DMS 273 (cell line): ENCODE measurements around the gene CERCAM.

Experiments used
- DNase-seq: peaks from one replicate; lab custom pipeline; 2025; ENCODE audit not compliant: unreplicated experiment; lab: John Stamatoyannopoulos, UW

Gene CERCAM

DNA sequence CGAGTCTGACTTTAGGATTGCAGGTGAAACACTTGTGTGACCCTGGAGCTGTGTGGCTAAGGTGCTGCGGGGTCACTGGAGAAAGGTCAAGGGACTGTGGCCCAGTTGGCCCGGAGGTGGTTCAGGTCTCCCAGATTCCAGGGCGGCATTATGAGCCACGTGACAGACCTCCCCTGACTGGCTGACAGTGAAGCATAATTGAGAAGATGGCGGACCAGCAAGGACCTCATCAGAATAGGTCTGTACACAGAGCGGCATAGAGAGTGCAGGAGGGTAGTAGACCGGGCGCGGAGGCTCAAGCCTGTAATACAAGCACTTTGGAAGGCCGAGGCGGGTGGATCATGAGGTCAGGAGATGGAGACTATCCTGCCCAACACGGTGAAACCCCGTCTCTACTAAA is 34.3 kb downstream of the CERCAM start:
- DNase-seq: no peak

DNA sequence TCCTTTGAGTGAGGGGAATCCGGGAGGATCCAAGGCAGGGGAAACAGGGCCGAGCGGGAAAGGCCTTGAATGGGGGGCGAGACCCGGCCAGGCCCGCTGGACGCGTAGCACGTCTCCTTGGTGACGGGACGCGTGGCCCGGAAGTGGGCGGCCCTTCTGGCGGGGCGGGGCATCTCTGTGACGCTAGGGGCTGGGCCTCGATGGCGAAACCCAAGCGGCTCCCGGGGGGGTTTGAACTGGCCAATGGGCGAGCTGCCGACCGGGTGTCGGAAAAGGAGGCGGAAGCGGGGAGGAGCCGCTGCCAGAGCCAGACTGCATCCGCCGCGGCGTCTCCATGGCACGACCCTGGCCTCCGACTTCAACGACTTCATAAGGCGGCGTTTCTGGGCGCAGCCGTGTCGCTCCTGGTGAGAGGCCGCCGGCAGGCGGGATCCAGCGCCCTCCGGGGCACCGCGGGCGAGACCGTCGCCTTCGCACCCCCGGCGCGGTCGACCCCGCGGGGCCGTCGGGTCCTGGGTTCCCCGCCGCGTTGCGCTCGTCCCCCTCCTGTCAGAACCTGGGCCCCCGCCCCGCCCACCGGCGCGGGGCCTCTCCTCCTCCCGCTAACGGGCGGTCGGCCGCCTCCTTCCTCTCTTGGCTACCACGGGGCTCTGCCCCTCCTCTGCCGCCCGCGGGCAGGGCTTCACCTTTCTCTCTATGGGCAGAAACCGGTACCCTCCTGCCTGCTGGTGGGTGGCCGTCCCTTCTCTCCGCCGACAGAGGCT is 35.4 kb downstream of the CERCAM start, which contains the start of gene ODF2:
ODF2 (plus strand) TSS at position 158 of the 764 bp plus-strand sequence; CDS start at position 244, 86 bp downstream.
- peak; percentile 98 for DNase-seq

DNA sequence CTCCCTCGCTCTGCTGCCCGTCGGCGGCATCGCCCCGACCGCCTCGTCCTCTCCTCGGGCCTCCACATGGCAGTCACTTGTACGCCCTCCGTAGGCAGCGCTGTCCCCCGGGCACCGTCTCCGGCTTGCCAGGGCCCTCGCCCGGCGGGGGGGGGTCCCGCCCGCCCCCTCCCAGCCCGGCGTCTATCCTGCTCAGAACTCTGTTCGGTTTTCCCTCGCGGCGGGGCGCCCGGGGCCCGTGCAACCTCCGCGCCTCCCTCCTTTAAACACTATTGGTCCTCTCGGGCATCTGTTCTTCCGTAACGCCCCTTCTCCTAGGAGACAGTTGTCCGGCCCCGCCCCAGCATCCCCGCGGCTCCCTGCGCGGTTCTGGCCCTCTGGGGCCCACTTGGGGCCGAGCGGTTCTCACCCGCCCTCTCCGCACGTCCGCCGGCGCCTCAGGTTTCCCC is 36.0 kb downstream of the CERCAM start:
- DNase-seq: peak; percentile 86

DNA sequence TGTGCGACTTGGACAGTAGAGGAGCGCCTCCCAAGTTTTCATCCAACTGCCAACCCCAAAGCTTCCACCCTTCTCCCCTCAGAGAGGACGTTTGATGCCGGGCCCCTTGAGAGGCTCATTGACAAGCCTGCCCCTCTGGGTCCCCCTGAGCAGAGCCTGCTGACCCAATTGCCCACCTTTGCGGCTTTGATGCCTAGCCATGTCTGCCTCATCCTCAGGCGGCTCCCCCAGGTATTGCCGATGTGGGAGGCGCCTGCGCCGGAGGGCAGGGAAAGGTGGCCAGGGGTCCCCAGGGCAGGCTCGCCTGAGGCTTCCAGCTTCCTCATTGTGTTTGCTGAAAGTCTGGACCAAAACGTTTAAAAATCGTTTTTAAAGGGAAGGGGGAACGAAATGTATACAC is 36.5 kb downstream of the CERCAM start:
- DNase-seq: no peak

DNA sequence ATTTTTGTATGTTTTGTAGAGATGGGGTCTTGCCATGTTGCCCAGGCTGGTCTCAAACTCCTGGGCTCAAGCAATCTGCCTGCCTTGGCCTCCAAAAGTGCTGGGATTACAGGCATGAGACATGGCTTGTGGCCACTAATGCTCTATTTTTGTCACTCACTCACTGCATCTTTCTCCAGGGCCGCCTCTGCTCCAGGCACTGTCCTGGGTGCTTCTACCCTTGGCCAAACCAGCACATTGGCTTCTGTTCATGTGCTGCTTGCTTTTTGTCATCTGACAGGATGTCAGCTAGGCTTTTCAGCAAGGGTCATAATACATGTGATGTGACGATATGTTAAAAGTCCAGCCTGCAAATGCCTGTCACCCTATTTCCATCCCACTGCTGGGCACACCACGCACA is 38.4 kb downstream of the CERCAM start:
- no peak for DNase-seq

DNA sequence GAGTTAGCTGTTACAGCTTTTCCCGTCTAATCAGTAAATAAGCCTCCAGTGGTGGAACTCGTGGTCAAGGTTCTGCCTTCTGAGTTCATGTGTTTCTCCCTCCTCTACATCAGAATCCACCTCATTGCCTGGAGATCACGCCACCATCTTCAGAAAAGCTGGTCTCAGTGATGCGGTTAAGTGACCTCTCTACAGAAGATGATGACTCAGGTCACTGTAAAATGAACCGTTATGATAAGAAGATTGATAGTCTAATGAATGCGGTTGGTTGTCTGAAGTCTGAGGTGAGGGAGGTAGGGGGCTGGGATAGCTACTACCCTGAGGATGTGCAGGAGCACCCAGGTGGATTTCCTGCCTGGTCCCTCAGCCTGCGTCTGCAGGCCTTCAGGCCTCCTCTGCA is 48.4 kb downstream of the CERCAM start:
- DNase-seq: no peak

DNA sequence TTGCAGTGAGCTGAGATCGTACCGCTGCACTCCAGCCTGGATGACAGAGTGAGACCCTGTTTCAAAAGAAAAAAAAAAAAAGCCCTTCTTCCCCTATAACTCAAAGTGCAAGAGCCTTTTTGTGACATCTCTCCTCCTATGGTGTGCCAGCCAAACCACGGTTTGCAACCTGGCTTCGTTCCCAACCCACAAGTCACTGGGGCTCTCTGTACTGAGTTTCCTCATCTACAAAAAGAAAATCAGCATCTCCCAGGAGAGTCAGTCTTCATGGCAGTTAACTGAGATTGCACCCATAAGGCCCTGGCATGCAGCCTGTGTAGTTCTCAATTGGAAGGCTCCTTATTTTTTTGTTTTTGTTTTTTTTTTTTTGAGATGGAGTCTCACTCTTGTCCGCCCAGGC is 49.9 kb downstream of the CERCAM start:
- peak; percentile 11 for DNase-seq

DNA sequence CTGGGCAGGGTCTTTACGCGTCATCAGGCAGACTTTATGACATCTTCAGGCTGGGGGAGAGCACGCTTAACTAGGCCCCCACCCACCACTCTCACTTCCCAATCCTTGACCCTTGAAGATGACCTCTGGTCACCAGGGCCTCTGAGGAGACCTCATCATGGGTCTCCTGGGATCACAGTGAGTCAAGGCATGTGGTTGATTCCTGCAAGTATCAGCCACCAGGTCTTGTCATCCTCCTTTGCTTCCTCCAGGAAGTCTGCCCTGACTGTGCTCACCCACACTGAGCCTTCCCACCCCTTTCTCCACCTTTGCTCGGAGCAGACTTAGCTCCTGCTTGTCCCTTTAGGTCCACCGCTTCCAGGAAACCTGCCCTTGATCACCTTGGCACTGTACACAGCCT is 52.4 kb downstream of the CERCAM start:
- DNase-seq: no peak

DNA sequence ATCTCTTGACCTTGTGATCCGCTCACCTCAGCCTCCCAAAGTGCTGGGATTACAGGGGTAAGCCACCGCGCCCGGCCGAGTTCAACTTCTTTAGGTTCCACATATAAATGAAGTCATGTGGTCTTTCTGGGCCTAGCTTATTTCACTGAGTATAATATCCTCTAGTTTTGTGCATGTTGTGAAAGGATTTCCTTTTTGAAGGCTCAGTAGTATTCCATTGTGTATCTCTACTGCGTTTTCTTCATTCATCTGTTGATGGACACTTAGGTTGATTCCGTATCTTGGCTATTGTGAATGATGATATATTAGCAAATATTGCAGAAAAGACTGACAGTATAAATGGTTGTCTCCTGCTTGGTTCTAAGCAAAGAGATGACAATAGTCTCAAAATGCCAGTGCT is 55.2 kb downstream of the CERCAM start:
- no peak for DNase-seq

DNA sequence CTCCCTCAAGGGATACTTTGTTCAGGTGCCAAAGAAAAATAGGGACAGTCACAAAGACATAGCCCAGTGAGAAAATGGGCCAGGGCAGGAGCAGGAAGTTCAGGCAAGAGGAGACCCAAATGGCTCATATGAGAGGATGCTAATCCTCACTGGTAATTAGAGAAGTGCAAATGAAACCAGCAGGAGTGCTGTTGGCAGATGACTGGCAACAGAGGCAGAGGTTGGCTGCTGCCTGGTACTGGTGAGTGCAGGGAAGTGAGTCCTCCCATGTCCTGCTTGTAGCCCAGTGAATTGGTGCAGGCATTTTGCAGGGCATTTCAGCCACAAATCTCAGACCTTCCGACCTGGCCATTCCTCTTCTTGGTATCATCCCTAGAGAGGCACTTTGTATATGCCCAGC is 58.6 kb downstream of the CERCAM start:
- DNase-seq: peak; percentile 20

DNA sequence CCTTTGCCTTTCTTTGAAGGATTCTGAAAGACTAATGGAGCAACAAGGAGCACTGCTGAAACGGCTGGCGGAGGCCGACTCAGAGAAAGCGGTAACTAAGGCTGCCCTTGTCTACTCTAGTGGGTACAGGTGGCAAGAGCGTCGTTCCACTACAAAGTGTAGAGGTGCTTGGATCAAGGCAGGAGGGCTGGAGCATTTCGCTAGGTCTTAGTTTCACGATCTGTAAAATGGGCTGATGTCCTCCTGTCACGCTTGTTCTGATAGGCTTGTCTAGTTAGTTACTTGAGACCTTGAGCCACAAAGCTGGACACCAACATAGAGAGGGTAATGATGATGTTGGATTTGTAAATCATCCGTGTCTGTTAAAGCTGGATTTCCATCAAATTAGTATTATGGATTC is 60.9 kb downstream of the CERCAM start:
- no peak for DNase-seq

DNA sequence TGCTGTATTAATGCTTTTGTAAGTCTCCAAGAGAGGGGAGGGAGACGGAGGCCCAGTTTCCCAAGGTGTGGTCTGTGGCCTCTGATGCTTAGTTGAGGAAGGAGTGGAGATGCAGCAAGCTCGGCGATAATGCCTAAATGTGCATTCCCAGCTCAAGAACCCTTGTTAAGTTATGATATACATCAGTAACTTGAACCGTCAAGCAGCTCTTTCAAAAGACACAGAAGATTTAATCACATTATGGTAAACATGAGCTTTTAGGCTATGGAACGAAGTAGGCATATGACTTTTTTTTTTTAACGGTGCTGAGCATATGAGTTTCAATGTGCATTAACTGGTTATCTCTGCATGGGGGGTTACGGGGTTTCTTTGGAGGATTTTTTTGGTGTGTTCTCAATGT is 61.5 kb downstream of the CERCAM start:
- no peak for DNase-seq

DNA sequence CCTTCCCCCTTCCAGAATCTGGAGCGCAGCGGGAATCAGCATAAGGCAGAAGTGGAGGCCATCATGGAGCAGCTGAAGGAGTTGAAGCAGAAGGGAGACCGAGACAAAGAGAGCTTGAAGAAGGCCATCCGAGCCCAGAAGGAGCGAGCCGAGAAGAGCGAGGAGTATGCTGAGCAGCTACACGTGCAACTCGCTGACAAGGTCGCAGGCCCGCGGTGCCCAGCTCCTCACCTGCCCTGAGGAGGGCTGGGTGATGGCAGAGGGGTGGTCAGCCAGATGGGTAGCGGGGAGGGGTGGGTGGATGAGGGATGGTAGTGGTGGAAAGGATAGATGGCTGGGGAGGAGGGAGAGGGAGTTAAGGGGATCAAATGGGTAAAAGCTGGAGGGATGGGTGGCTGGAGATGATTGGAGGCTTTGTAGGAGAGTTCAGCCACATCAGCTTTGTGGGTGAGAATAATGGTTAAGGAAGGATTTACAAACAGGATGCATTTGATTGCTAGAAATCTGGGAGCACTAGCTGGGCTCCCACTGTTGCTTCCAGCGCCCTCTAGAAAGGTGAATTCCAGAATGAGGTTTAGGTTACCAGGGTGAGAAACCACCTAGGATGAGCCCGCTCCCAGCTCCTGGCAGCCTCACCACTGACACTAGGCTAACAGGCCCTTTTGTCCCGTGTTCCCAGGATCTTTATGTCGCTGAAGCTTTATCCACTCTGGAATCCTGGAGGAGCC is 64.2 kb downstream of the CERCAM start:
- no peak for DNase-seq

DNA sequence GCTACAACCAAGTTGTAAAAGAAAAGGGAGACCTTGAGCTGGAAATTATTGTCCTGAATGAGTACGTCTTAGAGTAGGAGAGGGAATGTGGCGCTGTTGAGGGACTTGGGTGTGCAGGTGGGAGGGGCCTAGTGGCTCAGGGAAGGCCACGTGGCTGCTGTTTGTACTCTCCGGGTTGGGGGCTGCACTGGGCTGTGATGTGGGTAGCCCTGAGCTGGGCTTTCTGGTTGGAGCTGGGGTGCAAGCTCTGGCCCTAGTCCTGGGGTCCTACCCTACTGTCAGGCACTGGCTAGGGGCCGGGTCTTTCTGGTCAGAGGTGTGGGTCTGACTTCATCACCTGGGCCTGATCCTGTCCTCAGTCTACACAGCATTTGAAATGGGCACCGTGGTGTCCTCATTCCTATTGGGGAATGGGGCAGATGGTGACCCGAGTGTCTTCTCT is 64.8 kb downstream of the CERCAM start:
- no peak for DNase-seq

DNA sequence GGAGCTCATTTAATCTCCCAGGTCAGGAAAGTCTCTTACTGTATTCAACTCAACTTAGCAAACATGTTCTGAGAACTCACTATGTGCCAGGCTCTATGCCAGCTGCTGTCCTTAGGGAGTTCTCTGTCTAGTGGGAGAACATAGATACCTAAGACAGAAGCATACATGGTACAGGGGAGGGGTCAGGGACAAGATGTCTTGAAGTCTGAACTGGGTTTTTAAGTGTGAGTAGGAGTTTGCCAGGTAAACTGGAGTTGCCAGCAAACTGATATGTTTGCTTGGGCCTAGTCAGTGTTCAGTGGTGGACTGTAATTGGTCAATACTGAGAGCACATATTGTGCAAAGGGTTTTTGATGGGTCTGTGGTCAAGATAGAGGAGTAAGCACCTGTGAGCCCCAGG is 65.5 kb downstream of the CERCAM start:
- no peak for DNase-seq
